Measurements from ENCODE around the gene NUP160.

- TF ChIP-seq POLR2A (IDR thresholded peaks at IDR 0.05; ENCODE audit: low read length) (no peak), GATA1 (IDR thresholded peaks at IDR 0.05; ENCODE audit: low read depth, low read length) (no peak)
Measured at GRCh38 chr11:47784785-47785381, 63.3 kb downstream of the NUP160 start.

Data from erythroblast (primary cell).